ENCODE results near the gene ABCC5. TPM values are rescaled to one million over a fixed set of nuclear protein-coding genes. Genes with fewer than 3 reads are reported as not detected.

ABCC5 gene
- total RNA-seq, 3 donors from 2014 or later (not counting 1 experiment from before 2014, with no cell fraction given) = 15.6 to 32.5 (median 27.1) TPM

- intact Hi-C loops (cut with micrococcal nuclease) = no loop called here
- Mint-ChIP-seq H3K27ac (no peak overlapping the region), H3K27me3 (ENCODE audit: low read depth in 2 of 2) (no peaks in the 10 kb centered on the region), H3K4me1 (no peaks in the 10 kb centered on the region), H3K4me3 (no peak overlapping the region), H3K9me3 (no peaks in the 10 kb centered on the region), H3K36me3 (no peaks in the 10 kb centered on the region)
- Histone ChIP-seq H3K36me3 (ENCODE audit: control insufficient read depth, insufficient read depth, low read length) (peaks cover 10% of the 10 kb centered on the region), H3K9me3 (ENCODE audit: control insufficient read depth, insufficient read depth, low read length) (no peaks in the 10 kb centered on the region), H3K4me3 (ENCODE audit: low read length) (no peak overlapping the region), H3K27ac (ENCODE audit: low read length) (no peak overlapping the region), H3K27me3 (ENCODE audit: control insufficient read depth, insufficient read depth, low read length) (no peaks in the 10 kb centered on the region), H3K4me1 (ENCODE audit: control insufficient read depth, insufficient read depth, low read length) (no peaks in the 10 kb centered on the region)
- no peak for TF ChIP-seq CTCF (IDR thresholded peaks at IDR 0.05)
- WGBS (ENCODE audit: insufficient coverage) = 98% methylated on average over 4 of the region's 4 CpGs
- DNase-seq (no peak), ATAC-seq (no peak)
Observed at GRCh38 chr3:183958775-183959174, 58.9 kb downstream of the ABCC5 start.

- H3K4me3 Mint-ChIP-seq = no peak overlapping the region
- Histone ChIP-seq H3K4me3 (ENCODE audit: low read length) (no peak overlapping the region), H3K36me3 (ENCODE audit: control insufficient read depth, insufficient read depth, low read length) (peaks cover 10% of the 10 kb centered on the region), H3K27ac (ENCODE audit: low read length) (no peak overlapping the region), H3K4me1 (ENCODE audit: control insufficient read depth, insufficient read depth, low read length) (no peaks in the 10 kb centered on the region), H3K9me3 (ENCODE audit: control insufficient read depth, insufficient read depth, low read length) (no peaks in the 10 kb centered on the region), H3K27me3 (ENCODE audit: control insufficient read depth, insufficient read depth, low read length) (no peaks in the 10 kb centered on the region)
- WGBS (ENCODE audit: insufficient coverage) = 100% methylated on average over 2 of the region's 3 CpGs
- no peaks in the 10 kb centered on the region for H3K27me3 Mint-ChIP-seq (ENCODE audit: low read depth in 2 of 2)
- no peaks in the 10 kb centered on the region for H3K9me3 Mint-ChIP-seq
- no peak overlapping the region for H3K27ac Mint-ChIP-seq
- no peak for TF ChIP-seq CTCF (IDR thresholded peaks at IDR 0.05)
- no peak for ATAC-seq
- H3K36me3 Mint-ChIP-seq = no peaks in the 10 kb centered on the region
- no peaks in the 10 kb centered on the region for H3K4me1 Mint-ChIP-seq
- intact Hi-C loops (cut with micrococcal nuclease) = no loop called here
- no peak for DNase-seq
Observed at GRCh38 chr3:183958226-183958625, 59.5 kb downstream of the ABCC5 start.

GRCh38 chr3:183954875-183955274, 62.8 kb downstream of the ABCC5 start:
- Mint-ChIP-seq H3K27ac (no peak overlapping the region), H3K4me1 (no peaks in the 10 kb centered on the region), H3K9me3 (no peaks in the 10 kb centered on the region), H3K27me3 (ENCODE audit: low read depth in 2 of 2) (no peaks in the 10 kb centered on the region), H3K4me3 (no peak overlapping the region), H3K36me3 (no peaks in the 10 kb centered on the region)
- intact Hi-C loops (cut with micrococcal nuclease) = no loop called here
- H3K9me3 ChIP-seq (ENCODE audit: control insufficient read depth, insufficient read depth, low read length) = no peaks in the 10 kb centered on the region
- peaks cover 10% of the 10 kb centered on the region for H3K36me3 ChIP-seq (ENCODE audit: control insufficient read depth, insufficient read depth, low read length)
- H3K27me3 ChIP-seq (ENCODE audit: control insufficient read depth, insufficient read depth, low read length) = no peaks in the 10 kb centered on the region
- no peaks in the 10 kb centered on the region for H3K4me1 ChIP-seq (ENCODE audit: control insufficient read depth, insufficient read depth, low read length)
- no peak overlapping the region for H3K27ac ChIP-seq (ENCODE audit: low read length)
- no peak overlapping the region for H3K4me3 ChIP-seq (ENCODE audit: low read length)
- DNase-seq (no peak), ATAC-seq (no peak)
- no peak for TF ChIP-seq CTCF (IDR thresholded peaks at IDR 0.05)
- 62% methylated on average over 3 of the region's 4 CpGs for WGBS (ENCODE audit: insufficient coverage)

- no peak for DNase-seq
- Histone ChIP-seq H3K4me3 (ENCODE audit: low read length) (no peak overlapping the region), H3K4me1 (ENCODE audit: control insufficient read depth, insufficient read depth, low read length) (no peaks in the 10 kb centered on the region), H3K27ac (ENCODE audit: low read length) (no peak overlapping the region), H3K36me3 (ENCODE audit: control insufficient read depth, insufficient read depth, low read length) (peaks cover 13% of the 10 kb centered on the region), H3K9me3 (ENCODE audit: control insufficient read depth, insufficient read depth, low read length) (no peaks in the 10 kb centered on the region), H3K27me3 (ENCODE audit: control insufficient read depth, insufficient read depth, low read length) (no peaks in the 10 kb centered on the region)
- WGBS (ENCODE audit: insufficient coverage) = 71% methylated on average over 6 of the region's 6 CpGs
- no peak for ATAC-seq
- Mint-ChIP-seq H3K4me1 (no peaks in the 10 kb centered on the region), H3K36me3 (no peaks in the 10 kb centered on the region), H3K9me3 (no peaks in the 10 kb centered on the region), H3K27me3 (ENCODE audit: low read depth in 2 of 2) (no peaks in the 10 kb centered on the region), H3K4me3 (no peak overlapping the region), H3K27ac (no peak overlapping the region)
- no peak for TF ChIP-seq CTCF (IDR thresholded peaks at IDR 0.05)
- intact Hi-C loops (cut with micrococcal nuclease) = no loop called here
Observed at GRCh38 chr3:183953471-183954070, 64.1 kb downstream of the ABCC5 start.
